Neural progenitor cell (in vitro differentiated cells): ENCODE measurements around the gene IL21.

Experiments
- EZH2 ChIP-seq: fragments of 200-600 bp; sonication (generic); IDR thresholded peaks from 2 replicates; pipeline ENCODE4 v1.6.1; 2017; ENCODE audit warnings: antibody characterized with exemption, mild to moderate bottlenecking, moderate library complexity
- EZH2phosphoT487 ChIP-seq: fragments of 200-600 bp; sonication (generic); IDR thresholded peaks from 2 replicates; pipeline ENCODE4 v1.6.1; 2017; ENCODE audit warnings: antibody characterized with exemption
- TF ChIP-seq, protein P1 (sequence below): fragments of 200-600 bp; sonication (generic); IDR thresholded peaks from 2 replicates; pipeline ENCODE4 v1.5.1; 2017; ENCODE audit warnings: antibody characterized with exemption, mild to moderate bottlenecking

DNA sequence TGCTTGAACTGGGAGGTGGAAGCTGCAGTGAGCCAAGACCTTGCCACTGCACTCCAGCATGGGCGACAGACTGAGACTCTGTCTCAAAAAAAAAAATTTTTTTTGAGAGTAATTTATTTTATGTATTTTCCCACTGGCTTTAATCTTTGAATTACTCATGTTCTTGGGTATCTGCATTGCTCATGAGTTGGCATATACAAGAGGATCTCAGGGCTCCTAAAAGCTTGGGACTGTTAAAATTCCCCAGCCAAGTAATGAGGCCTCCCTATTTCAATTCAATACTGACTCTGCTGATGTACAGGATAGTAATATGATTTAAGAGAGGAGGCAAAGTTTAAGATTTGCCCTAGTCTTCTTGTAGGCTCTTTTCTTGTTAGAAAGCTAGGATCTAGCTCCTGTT lies 6.2 kb downstream of the IL21 start:
- TF ChIP-seq, protein P1, sequence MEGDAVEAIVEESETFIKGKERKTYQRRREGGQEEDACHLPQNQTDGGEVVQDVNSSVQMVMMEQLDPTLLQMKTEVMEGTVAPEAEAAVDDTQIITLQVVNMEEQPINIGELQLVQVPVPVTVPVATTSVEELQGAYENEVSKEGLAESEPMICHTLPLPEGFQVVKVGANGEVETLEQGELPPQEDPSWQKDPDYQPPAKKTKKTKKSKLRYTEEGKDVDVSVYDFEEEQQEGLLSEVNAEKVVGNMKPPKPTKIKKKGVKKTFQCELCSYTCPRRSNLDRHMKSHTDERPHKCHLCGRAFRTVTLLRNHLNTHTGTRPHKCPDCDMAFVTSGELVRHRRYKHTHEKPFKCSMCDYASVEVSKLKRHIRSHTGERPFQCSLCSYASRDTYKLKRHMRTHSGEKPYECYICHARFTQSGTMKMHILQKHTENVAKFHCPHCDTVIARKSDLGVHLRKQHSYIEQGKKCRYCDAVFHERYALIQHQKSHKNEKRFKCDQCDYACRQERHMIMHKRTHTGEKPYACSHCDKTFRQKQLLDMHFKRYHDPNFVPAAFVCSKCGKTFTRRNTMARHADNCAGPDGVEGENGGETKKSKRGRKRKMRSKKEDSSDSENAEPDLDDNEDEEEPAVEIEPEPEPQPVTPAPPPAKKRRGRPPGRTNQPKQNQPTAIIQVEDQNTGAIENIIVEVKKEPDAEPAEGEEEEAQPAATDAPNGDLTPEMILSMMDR = no peak
- no peak for TF ChIP-seq EZH2
- no peak for TF ChIP-seq EZH2phosphoT487
